Heart right ventricle (tissue), 16 donors: ENCODE data around the gene FAM240B. TPM values are rescaled to one million over a fixed set of nuclear protein-coding genes. Genes with fewer than 3 reads are reported as not detected.

Source experiments
- ATAC-seq, 8 donors: fragments of 200-7000 bp; cut with Tn5 transposase; one replicate each; pipeline ENCODE4 v1.9.1; 2020; ENCODE audit warnings: mild to moderate bottlenecking in 8 of 8, moderate library complexity in 8 of 8, moderate number of reproducible peaks in 1 of 8
- DNase-seq, 2 donors: peaks; one replicate each; pipeline ENCODE4 v3.0.0-alpha.2; 2020
- H3K27ac ChIP-seq, 10 donors: fragments of 200-600 bp; sonication (generic) in 2 of 10; one replicate each; pipeline versions ENCODE4 v1.5.0 to v1.8.0; 2020 to 2022; ENCODE audit warnings: mild to moderate bottlenecking in 3 of 10
- H3K27me3 ChIP-seq, 7 donors: fragments of 200-600 bp; one replicate each; pipeline ENCODE4 v1.8.0; 2021 to 2022; ENCODE audit warnings: mild to moderate bottlenecking in 2 of 7
- H3K36me3 ChIP-seq, 9 donors: fragments of 200-600 bp; sonication (generic) in 1 of 9; one replicate each; pipeline versions ENCODE4 v1.5.0 to v1.8.0; 2020 to 2022; ENCODE audit warnings: mild to moderate bottlenecking in 2 of 9
- H3K4me1 ChIP-seq, 9 donors: fragments of 200-600 bp; sonication (generic) in 1 of 9; one replicate each; pipeline versions ENCODE4 v1.5.0 to v1.8.0; 2020 to 2022; ENCODE audit warnings: mild to moderate bottlenecking in 4 of 9
- H3K4me3 ChIP-seq, 10 donors: fragments of 200-600 bp; sonication (generic) in 2 of 10; one replicate each; pipeline versions ENCODE4 v1.5.0 to v1.8.0; 2020 to 2022; ENCODE audit warnings: mild to moderate bottlenecking in 7 of 10, moderate library complexity in 2 of 10
- H3K9me3 ChIP-seq, 11 donors: fragments of 200-600 bp in 10 of 11; sonication (generic) in 2 of 11; one replicate each; pipeline versions ENCODE4 v1.5.0 to v1.8.0; 2013 to 2022; ENCODE audit warnings: mild to moderate bottlenecking in 2 of 11, control low read depth in 1 of 11, moderate library complexity in 1 of 11
- CTCF ChIP-seq, 9 donors: fragments of 200-600 bp; sonication (generic) in 2 of 9; IDR thresholded peaks; one replicate each; pipeline versions ENCODE4 v1.5.0 to v1.8.0; 2021 to 2022; ENCODE audit warnings: antibody characterized with exemption in 9 of 9, mild to moderate bottlenecking in 5 of 9, moderate library complexity in 1 of 9
- WGBS, 2 donors: extraction: QIAGEN DNeasy Blood & Tissue Kit; methylation state at CpG; one replicate each; pipeline ENCODE4 v1.1.7; 2013; ENCODE audit warnings: inconsistent platforms in 1 of 2; 5-methylcytosine and 5-hydroxymethylcytosine counted together
- intact Hi-C, 10 donors: fragments of 100-400 bp; cut with DNase I; formaldehyde crosslinking; loops; one replicate each; pipeline versions ENCODE4 v1.11.1 to v1.14.2; 2022
- polyA plus RNA-seq, 2 donors: library from polyadenylated mRNA; stranded (reverse); fragments of 200-250 nt; gene quantifications; one replicate each; pipeline ENCODE4 v1.2.3, GENCODE V29; 2013
- total RNA-seq, 10 donors: library from RNA; stranded (reverse); fragmentation: NEBNext Ultra II Directional in 3 of 10; extraction: Animal tissue kit (Norgen Biotek cat#: 25700) in 3 of 10; gene quantifications; one replicate each; pipeline versions ENCODE4 v1.2.1 to v1.2.4, GENCODE V29; 2021 to 2023
- donor health status: Arrhythmogenic right ventricular cardiomyopathy.
- donor health status: ischemic (EF 13 %, LVEDD 7.1; RV severe dilation, severe dysfunction).
- donor health status: healthy with polysubstance abuse.
- donor health status: DM: no; HTN: yes; CAD: no.
- donor health status: DM: no; HTN: no; CAD: no.
- donor health status: ischemic (EF 25% LVEDD 6.9; RV normal size, moderate dysfunction).
- donor health status: ischemic (EF 25% LVEDD 5.7; RV mildly dilated, moderate dysfunction).
- donor health status: healthy.
- donor health status: DM: yes; HTN: yes; CAD: no.
- donor health status: Ischemic cardiomyopathy.
- donor health status: ischemic (EF 35%, LVEDD 5.7; RV mildly dilated, moderate dysfunction).
- donor health status: nonischemic (EF 11% LVEDD 7.7; RV severe dilation, severe dysfunction).
- donor health status: DM: yes; HTN: yes; CAD: no.
- donor health status: PGD.
- donor health status: ischemic (EF 29% LVEDD 5.4; RV normal size, mild dysfunction).
- donor health status: nonischemic (EF 23%, LVEDD 6.1; RV moderate dilation, normal function).

The FAM240B gene
- total and polyA plus RNA-seq, 12 donors: not detected

GRCh38 chr9:38697776-38698300, 22.1 kb downstream of the FAM240B start:
- Histone ChIP-seq H3K4me3 (no peak overlapping the region), H3K27me3 (no peaks in the 10 kb centered on the region), H3K9me3 (no peaks in the 10 kb centered on the region), H3K27ac (no peak overlapping the region), H3K36me3 (no peaks in the 10 kb centered on the region), H3K4me1 (no peaks in the 10 kb centered on the region)
- intact Hi-C loops: loop anchor here in 2 of 10 donors (5.0 to 10.0 kb wide), 2 partner anchors 53 to 846 kb away; no protein-coding TSS in a partner anchor
- DNase-seq (no peak), ATAC-seq (no peak)
- WGBS, 2 donors: 61 to 63% methylated on average over 2 of the region's 2 CpGs
- TF ChIP-seq CTCF (IDR thresholded peaks at IDR 0.05): no peak

- WGBS, 2 donors: 94 to 95% methylated on average over 3 of the region's 3 CpGs
- no peaks in the 10 kb centered on the region for H3K27me3 ChIP-seq
- intact Hi-C loops: loop anchor here in 2 of 10 donors (5.0 to 10.0 kb wide), 2 partner anchors 52 to 845 kb away; no protein-coding TSS in a partner anchor
- no peak for ATAC-seq
- no peak for TF ChIP-seq CTCF (IDR thresholded peaks at IDR 0.05)
- DNase-seq: no peak
- H3K4me3 ChIP-seq: no peak overlapping the region
- H3K36me3 ChIP-seq: no peaks in the 10 kb centered on the region
- H3K27ac ChIP-seq: no peak overlapping the region
- no peaks in the 10 kb centered on the region for H3K9me3 ChIP-seq
- no peaks in the 10 kb centered on the region for H3K4me1 ChIP-seq
These were observed 22.9 kb downstream of the FAM240B start for GRCh38 chr9:38696999-38697398.

- Histone ChIP-seq H3K36me3 (no peaks in the 10 kb centered on the region), H3K27me3 (no peaks in the 10 kb centered on the region), H3K4me1 (no peaks in the 10 kb centered on the region), H3K27ac (no peak overlapping the region), H3K4me3 (no peak overlapping the region), H3K9me3 (no peaks in the 10 kb centered on the region)
- TF ChIP-seq CTCF (IDR thresholded peaks at IDR 0.05): no peak
- ATAC-seq (no peak), DNase-seq (no peak)
- intact Hi-C loops: loop anchor here in 2 of 10 donors (5.0 to 10.0 kb wide), 2 partner anchors 50 to 842 kb away; no protein-coding TSS in a partner anchor
- WGBS, 2 donors: 76 to 79% methylated on average over 10 of the region's 10 CpGs
These were observed 25.3 kb downstream of the FAM240B start for GRCh38 chr9:38694676-38695075.

- H3K27ac ChIP-seq: no peak overlapping the region
- TF ChIP-seq CTCF (IDR thresholded peaks at IDR 0.05): no peak
- no peaks in the 10 kb centered on the region for H3K9me3 ChIP-seq
- WGBS, 2 donors: 78 to 87% methylated on average over 4 of the region's 4 CpGs
- peaks cover 0 to 4% (median 0%) of the 10 kb centered on the region in 9 donors for H3K4me1 ChIP-seq
- H3K27me3 ChIP-seq: no peaks in the 10 kb centered on the region
- no peak overlapping the region for H3K4me3 ChIP-seq
- ATAC-seq (no peak), DNase-seq (no peak)
- no peaks in the 10 kb centered on the region for H3K36me3 ChIP-seq
- intact Hi-C loops: loop anchor here in 1 of 10 donors (10.0 kb wide), 1 partner anchor 48 kb away; no protein-coding TSS in a partner anchor
These were observed 27.2 kb downstream of the FAM240B start for GRCh38 chr9:38692707-38693106.
